ENCODE results near the gene KRTAP16-1. TPM values are rescaled to one million over a fixed set of nuclear protein-coding genes. Genes with fewer than 3 reads are reported as not detected.

Gene KRTAP16-1, protein sequence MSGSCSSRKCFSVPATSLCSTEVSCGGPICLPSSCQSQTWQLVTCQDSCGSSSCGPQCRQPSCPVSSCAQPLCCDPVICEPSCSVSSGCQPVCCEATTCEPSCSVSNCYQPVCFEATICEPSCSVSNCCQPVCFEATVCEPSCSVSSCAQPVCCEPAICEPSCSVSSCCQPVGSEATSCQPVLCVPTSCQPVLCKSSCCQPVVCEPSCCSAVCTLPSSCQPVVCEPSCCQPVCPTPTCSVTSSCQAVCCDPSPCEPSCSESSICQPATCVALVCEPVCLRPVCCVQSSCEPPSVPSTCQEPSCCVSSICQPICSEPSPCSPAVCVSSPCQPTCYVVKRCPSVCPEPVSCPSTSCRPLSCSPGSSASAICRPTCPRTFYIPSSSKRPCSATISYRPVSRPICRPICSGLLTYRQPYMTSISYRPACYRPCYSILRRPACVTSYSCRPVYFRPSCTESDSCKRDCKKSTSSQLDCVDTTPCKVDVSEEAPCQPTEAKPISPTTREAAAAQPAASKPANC
- not detected in 2 replicates for total RNA-seq

GRCh38 chr17:41308918-41309359 lies at the start of gene KRTAP16-1:
Gene KRTAP16-1 (minus strand): TSS chr17:41309309. CDS start chr17:41309253, 56 bp downstream.

DNA sequence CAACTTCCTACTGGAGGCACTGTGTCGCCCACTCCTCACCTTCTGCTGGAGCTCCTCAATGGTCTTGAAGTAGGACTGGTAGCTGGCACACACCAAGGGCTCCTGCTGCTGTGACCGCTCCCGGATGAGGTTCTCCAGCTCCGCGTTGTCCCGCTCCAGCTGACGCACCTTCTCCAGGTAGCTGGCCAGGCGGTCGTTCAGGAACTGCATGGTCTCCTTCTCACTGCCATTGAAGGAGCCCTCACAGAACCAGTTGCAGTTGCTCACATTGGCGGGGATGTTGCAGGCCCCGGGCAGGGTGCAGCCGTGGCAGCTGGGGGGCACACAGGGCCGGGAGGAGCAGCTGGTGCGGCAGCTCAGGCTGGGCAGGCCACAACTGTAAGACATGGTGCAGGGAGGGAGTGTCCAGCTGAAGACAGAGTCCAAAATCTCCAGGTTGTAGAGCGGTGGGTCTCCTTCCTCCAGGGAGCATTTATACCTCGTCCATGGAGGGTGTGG lies 41.3 kb upstream of the KRTAP16-1 start, which contains the start of gene KRT33A:
KRT33A (minus strand) TSS at position 448 of the 498 bp plus-strand sequence; CDS start at position 387, 61 bp downstream.

GRCh38 chr17:41315204-41315794 lies 6.2 kb upstream of the KRTAP16-1 start, which contains the start of gene KRTAP17-1:
Gene KRTAP17-1 (minus strand): TSS chr17:41315710. CDS start chr17:41315650, 60 bp downstream.

DNA sequence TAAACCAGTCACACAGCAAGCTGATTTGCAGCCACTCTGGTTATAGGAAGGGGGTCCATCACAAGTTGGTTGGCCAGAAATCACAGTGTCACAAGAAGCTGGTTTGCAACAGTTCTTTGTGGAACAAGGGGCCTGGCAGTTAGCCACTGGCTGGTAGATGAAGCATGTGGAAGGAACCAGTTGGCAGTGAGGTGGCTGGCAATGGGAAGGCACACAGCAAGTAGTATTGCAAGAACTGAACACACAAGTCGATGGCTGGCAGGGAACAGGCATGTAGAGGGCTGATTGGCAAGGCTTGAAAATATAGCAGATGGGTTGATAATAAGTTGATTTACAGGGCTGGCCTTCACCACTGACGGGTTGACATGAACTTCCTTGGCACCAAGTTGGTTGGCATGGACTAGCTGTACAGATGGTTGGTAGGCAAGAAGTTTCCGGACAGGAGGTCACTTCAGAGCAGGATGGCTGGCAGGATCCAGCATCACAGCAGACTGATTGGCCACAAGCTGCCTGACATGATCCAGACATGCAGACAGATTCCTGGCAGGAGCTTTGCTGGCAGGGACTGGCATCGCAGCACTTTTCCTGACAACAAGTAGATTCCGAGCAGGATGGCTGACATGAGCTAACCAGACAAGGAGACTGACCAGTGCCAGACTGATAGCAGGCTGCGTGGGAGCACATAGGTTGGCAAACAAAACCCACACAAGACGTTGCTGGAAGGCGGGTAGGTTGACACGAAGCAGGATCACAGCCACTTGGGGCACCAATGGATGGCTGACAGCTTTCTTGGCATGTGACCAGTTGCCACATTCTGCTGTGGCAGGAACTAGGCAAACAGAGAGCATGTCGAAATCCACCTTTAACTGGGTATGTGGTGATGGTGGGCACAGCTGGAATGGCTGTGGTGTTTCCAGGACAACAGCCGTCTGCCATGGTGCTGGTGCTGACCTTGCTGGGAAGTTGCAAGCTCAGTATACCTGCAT lies 6.9 kb downstream of the KRTAP16-1 start, which contains the start of gene KRTAP29-1:
KRTAP29-1 (minus strand) TSS at position 936 of the 986 bp plus-strand sequence; CDS start at position 936, 0 bp downstream.

GRCh38 chr17:41275648-41276190 lies 33.4 kb downstream of the KRTAP16-1 start, which contains the start of gene KRTAP9-7:
Gene KRTAP9-7 (plus strand): TSS chr17:41275698. CDS start chr17:41275698, 0 bp downstream.

GRCh38 chr17:41265078-41265477 lies 44.0 kb downstream of the KRTAP16-1 start, which contains the start of gene KRTAP9-6:
Gene KRTAP9-6 (plus strand): TSS chr17:41265378. CDS start chr17:41265378, 0 bp downstream.

Small RNAs within 50 kb of the gene (small RNA-seq; reads per million reads assigned to genes)
- not detected for gene KRTAP9-10P

Other genes starting within 250 kb of the KRTAP16-1 start
- 2.3 TPM in 1 of 2 replicates, not detected in the other for gene KRTAP2-3, start 249.2 kb downstream of the KRTAP16-1 start, total RNA-seq
- not detected in 2 replicates for gene KRTAP2-4, start 243.4 kb downstream of the KRTAP16-1 start, total RNA-seq
- not detected in 2 replicates for gene KRTAP4-7, start 225.2 kb downstream of the KRTAP16-1 start, total RNA-seq
- not detected in 2 replicates for gene KRTAP4-8, start 211.2 kb downstream of the KRTAP16-1 start, total RNA-seq
- gene KRTAP4-16, start 207.1 kb downstream of the KRTAP16-1 start, total RNA-seq: not detected in 2 replicates
- not detected in 2 replicates for gene KRTAP4-9, start 203.9 kb downstream of the KRTAP16-1 start, total RNA-seq
- gene KRTAP4-11, start 190.9 kb downstream of the KRTAP16-1 start, total RNA-seq: not detected in 2 replicates
- not detected in 2 replicates for gene KRTAP4-12, start 185.1 kb downstream of the KRTAP16-1 start, total RNA-seq
- gene KRTAP4-6, start 168.8 kb downstream of the KRTAP16-1 start, total RNA-seq: not detected in 2 replicates
- not detected in 2 replicates for gene KRTAP4-5, start 159.5 kb downstream of the KRTAP16-1 start, total RNA-seq
- gene KRTAP4-4, start 148.6 kb downstream of the KRTAP16-1 start, total RNA-seq: not detected in 2 replicates
- gene KRTAP4-3, start 141.1 kb downstream of the KRTAP16-1 start, total RNA-seq: not detected in 2 replicates
- gene KRTAP4-2, start 131.1 kb downstream of the KRTAP16-1 start, total RNA-seq: not detected in 2 replicates
- gene KRTAP4-1, start 124.4 kb downstream of the KRTAP16-1 start, total RNA-seq: not detected in 2 replicates
- not detected in 2 replicates for gene KRTAP9-1, start 119.4 kb downstream of the KRTAP16-1 start, total RNA-seq
- gene KRTAP9-2, start 82.7 kb downstream of the KRTAP16-1 start, total RNA-seq: not detected in 2 replicates
- gene KRTAP9-3, start 76.9 kb downstream of the KRTAP16-1 start, total RNA-seq: not detected in 2 replicates
- gene KRTAP9-8, start 71.3 kb downstream of the KRTAP16-1 start, total RNA-seq: not detected in 2 replicates
- gene KRTAP9-4, start 59.6 kb downstream of the KRTAP16-1 start, total RNA-seq: not detected in 2 replicates
- not detected in 2 replicates for gene KRTAP9-9, start 53.9 kb downstream of the KRTAP16-1 start, total RNA-seq
- gene KRTAP9-6, start 43.9 kb downstream of the KRTAP16-1 start, total RNA-seq: not detected in 2 replicates
- not detected in 2 replicates for gene KRTAP9-7, start 33.6 kb downstream of the KRTAP16-1 start, total RNA-seq
- gene KRTAP29-1, start 6.5 kb downstream of the KRTAP16-1 start, total RNA-seq: not detected in 2 replicates
- not detected in 2 replicates for gene KRTAP17-1, start 6.4 kb upstream of the KRTAP16-1 start, total RNA-seq
- not detected in 2 replicates for gene KRT33A, start 41.5 kb upstream of the KRTAP16-1 start, total RNA-seq
- gene KRT33B, start 60.5 kb upstream of the KRTAP16-1 start, total RNA-seq: 0.33 TPM in 1 of 2 replicates, not detected in the other
- gene KRT34, start 73.0 kb upstream of the KRTAP16-1 start, total RNA-seq: 0.39 and 9.7 TPM in 2 replicates
- gene KRT31, start 88.3 kb upstream of the KRTAP16-1 start, total RNA-seq: not detected in 2 replicates
- gene KRT37, start 115.3 kb upstream of the KRTAP16-1 start, total RNA-seq: not detected in 2 replicates
- not detected in 2 replicates for gene KRT38, start 131.7 kb upstream of the KRTAP16-1 start, total RNA-seq
- gene KRT32, start 158.1 kb upstream of the KRTAP16-1 start, total RNA-seq: not detected in 2 replicates
- not detected in 2 replicates for gene KRT35, start 171.8 kb upstream of the KRTAP16-1 start, total RNA-seq
- not detected in 2 replicates for gene KRT36, start 180.6 kb upstream of the KRTAP16-1 start, total RNA-seq
- gene KRT13, start 196.3 kb upstream of the KRTAP16-1 start, total RNA-seq: under 0.01 and 2.5 TPM in 2 replicates
- 1.7 and 5.1 TPM in 2 replicates for gene KRT15, start 209.6 kb upstream of the KRTAP16-1 start, total RNA-seq
- gene KRT19, start 219.0 kb upstream of the KRTAP16-1 start, total RNA-seq: 6,370 and 8,085 TPM in 2 replicates

Data from placental epithelial cell (primary cell).